HepG2 (cell line): ENCODE data around the gene CLCN4. TPM values are rescaled to one million over a fixed set of nuclear protein-coding genes. Genes with fewer than 3 reads are reported as not detected.

Experiments used
- CEBPG ChIP-seq: IDR thresholded peaks from 2 replicates; pipeline ENCODE4 v1.6.1; 2016
- CREB3 ChIP-seq: sonication (generic); formaldehyde crosslinking; IDR thresholded peaks from 2 replicates; pipeline ENCODE4 v1.5.0; 2020; ENCODE audit warnings: missing genetic modification reagents
- E2F1 ChIP-seq: sonication (generic); formaldehyde crosslinking; IDR thresholded peaks from 2 replicates; pipeline ENCODE4 v1.5.0; 2020; ENCODE audit warnings: missing genetic modification reagents
- ELF1 ChIP-seq: sonication (generic); formaldehyde crosslinking; IDR thresholded peaks from 2 replicates; pipeline ENCODE4 v1.4.0; 2020; ENCODE audit warnings: missing genetic modification reagents
- GPN1 ChIP-seq: sonication (generic); formaldehyde crosslinking; IDR thresholded peaks from 2 replicates; pipeline ENCODE4 v1.5.1; 2020; ENCODE audit warnings: missing genetic modification reagents, borderline replicate concordance
- KAT8 ChIP-seq: IDR thresholded peaks from 2 replicates; pipeline ENCODE4 v1.6.1; 2016; ENCODE audit warnings: missing genetic modification reagents, missing compliant biosample characterization
- KLF16 ChIP-seq, 2 experiments: sonication (generic) in 1 of 2; formaldehyde crosslinking in 1 of 2; IDR thresholded peaks; 2 replicates each; pipeline versions ENCODE4 v1.6.1 to v1.8.0; 2016 to 2023; ENCODE audit warnings: missing genetic modification reagents in 2 of 2, missing compliant biosample characterization in 1 of 2
- PRDM10 ChIP-seq: sonication (generic); formaldehyde crosslinking; IDR thresholded peaks from 2 replicates; pipeline ENCODE4 v1.4.0; 2020; ENCODE audit warnings: low read depth, missing genetic modification reagents
- REST ChIP-seq, 2 experiments: IDR thresholded peaks; 2 replicates each; pipeline ENCODE4 v1.6.1; 2011 to 2012; ENCODE audit warnings: low read length in 2 of 2, borderline replicate concordance in 1 of 2, low read depth in 1 of 2, mild to moderate bottlenecking in 1 of 2, moderate library complexity in 1 of 2
- TAF1 ChIP-seq: sonication (generic); formaldehyde crosslinking; IDR thresholded peaks from 2 replicates; pipeline ENCODE4 v1.4.0; 2020; ENCODE audit warnings: missing genetic modification reagents
- ZMAT3 ChIP-seq: sonication (generic); formaldehyde crosslinking; conservative IDR thresholded peaks from 2 replicates; pipeline ENCODE4 v1.7.0; 2021; ENCODE audit warnings: missing genetic modification reagents
- ZNF577 ChIP-seq: sonication (generic); formaldehyde crosslinking; IDR thresholded peaks from 2 replicates; pipeline ENCODE4 v1.4.0; 2020; ENCODE audit warnings: mild to moderate bottlenecking, low read depth, missing genetic modification reagents, borderline replicate concordance
- ZNF782 ChIP-seq: sonication (generic); formaldehyde crosslinking; IDR thresholded peaks from 2 replicates; pipeline ENCODE4 v1.4.0; 2020; ENCODE audit warnings: missing genetic modification reagents, mild to moderate bottlenecking, borderline replicate concordance
- polyA plus RNA-seq, 8 experiments: library from polyadenylated mRNA; depleted of rRNA in 3 of 8; stranded (reverse) in 7 of 8; unstranded in 1 of 8; fragments of >200 nt; fragmentation: Illumina TruSeq in 4 of 8; extraction: Trizol in 4 of 8; gene quantifications; 2 replicates each; pipeline versions ENCODE4 v1.2.1 to v1.2.3, GENCODE V29; 2011 to 2016; ENCODE audit warnings: low read depth in 4 of 8, missing spikeins in 1 of 8, mixed read lengths in 1 of 8; ENCODE audit not compliant: insufficient read depth in 1 of 8
- total RNA-seq, 5 experiments: library from RNA; depleted of rRNA; stranded (reverse); fragments of >200 nt; fragmentation: Illumina TruSeq; extraction: Trizol; gene quantifications; 2 replicates each; pipeline ENCODE4 v1.2.3, GENCODE V29; 2016; ENCODE audit warnings: low read depth in 1 of 5
- TF ChIP-seq, protein P1 (sequence below): IDR thresholded peaks from 2 replicates; pipeline ENCODE4 v1.6.1; 2016; ENCODE audit warnings: missing biosample characterization, missing genetic modification reagents, low read depth
- TF ChIP-seq, protein P2 (sequence below), 2 experiments: fragments of 450-650 bp in 1 of 2; sonication (generic) in 1 of 2; formaldehyde crosslinking; IDR thresholded peaks; 2 replicates each; pipeline versions ENCODE4 v1.5.0 to v1.8.0; 2020 to 2022; ENCODE audit warnings: mild to moderate bottlenecking in 1 of 2, missing genetic modification reagents in 1 of 2

Gene CLCN4
- total and polyA plus RNA-seq, 2 of the 13 experiments (the other 11 are each of a cell fraction or from before 2014, with no cell fraction given), result 1.8 to 2.5 TPM

DNA sequence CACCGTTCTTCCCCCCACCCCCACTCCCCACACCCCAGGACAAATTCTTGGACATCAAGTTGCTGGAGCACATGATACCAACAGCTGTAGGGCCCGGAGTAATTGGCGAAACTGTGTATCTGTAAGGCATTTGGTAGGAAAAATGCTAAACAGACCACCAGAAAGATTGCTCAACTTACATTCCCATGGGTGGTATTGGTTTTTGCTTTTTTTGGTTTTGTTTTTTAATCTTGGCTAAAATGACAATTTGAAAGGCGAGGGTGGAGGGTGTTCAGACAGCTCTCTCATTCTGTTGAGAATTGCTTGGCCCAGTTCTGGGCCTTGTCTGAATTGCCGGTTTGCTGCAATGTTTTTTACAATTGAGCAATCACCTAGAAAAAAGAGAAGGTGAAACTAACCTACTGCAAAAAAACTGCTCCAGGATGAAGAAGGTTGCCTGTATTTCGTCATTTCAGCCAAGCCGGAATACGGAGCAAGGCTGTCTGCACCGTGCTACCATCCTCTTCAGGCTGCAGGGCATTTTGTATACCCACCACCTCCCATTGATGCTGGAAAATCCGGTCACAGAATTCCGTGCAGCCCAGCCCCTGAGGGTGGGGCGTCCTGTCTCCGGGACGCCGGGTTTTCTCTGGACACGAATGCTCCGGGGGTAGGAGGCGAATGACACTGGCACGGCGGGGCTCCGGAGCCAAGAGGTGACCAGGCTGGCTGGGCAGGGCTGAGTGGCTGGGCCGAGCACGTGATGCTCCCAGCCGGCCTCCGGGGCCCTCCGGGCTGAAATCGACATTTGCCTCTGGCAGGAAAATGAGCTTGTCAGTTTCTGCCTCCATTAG lies at the start of gene CLCN4 (continued):
- no peak for TF ChIP-seq E2F1 (CRISPR knock-in tag)
- TF ChIP-seq CEBPG (CRISPR knock-in tag), result peak; percentile 63; the same call in 1 of the 2 replicates
- TF ChIP-seq, protein P1, sequence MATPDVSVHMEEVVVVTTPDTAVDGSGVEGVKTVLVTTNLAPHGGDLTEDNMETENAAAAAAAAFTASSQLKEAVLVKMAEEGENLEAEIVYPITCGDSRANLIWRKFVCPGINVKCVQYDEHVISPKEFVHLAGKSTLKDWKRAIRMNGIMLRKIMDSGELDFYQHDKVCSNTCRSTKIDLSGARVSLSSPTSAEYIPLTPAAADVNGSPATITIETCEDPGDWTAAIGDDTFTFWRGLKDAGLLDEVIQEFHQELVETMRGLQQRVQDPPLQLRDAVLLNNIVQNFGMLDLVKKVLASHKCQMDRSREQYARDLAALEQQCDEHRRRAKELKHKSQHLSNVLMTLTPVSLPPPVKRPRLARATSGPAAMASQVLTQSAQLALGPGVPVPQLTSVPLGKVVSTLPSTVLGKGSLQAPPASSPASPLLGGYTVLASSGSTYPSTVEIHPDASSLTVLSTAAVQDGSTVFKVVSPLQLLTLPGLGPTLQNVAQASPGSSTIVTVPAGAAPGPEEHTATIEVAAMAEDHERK, result no peak
- TF ChIP-seq KLF16 (CRISPR knock-in tag; IDR thresholded peaks at IDR 0.05), result no peak
- TF ChIP-seq PRDM10, result no peak
- TF ChIP-seq KAT8 (CRISPR knock-in tag), result peak; percentile 36; the same call in 1 of the 2 replicates
- TF ChIP-seq ZNF577 (CRISPR knock-in tag), result no peak
- TF ChIP-seq ZNF782, result no peak
- no peak for TF ChIP-seq CREB3 (CRISPR knock-in tag)
- TF ChIP-seq ELF1 (CRISPR knock-in tag), result no peak; the same call in 1 of the 2 replicates
- TF ChIP-seq GPN1 (CRISPR knock-in tag), result no peak
- peak; percentile 69 for TF ChIP-seq TAF1
- TF ChIP-seq, protein P2, sequence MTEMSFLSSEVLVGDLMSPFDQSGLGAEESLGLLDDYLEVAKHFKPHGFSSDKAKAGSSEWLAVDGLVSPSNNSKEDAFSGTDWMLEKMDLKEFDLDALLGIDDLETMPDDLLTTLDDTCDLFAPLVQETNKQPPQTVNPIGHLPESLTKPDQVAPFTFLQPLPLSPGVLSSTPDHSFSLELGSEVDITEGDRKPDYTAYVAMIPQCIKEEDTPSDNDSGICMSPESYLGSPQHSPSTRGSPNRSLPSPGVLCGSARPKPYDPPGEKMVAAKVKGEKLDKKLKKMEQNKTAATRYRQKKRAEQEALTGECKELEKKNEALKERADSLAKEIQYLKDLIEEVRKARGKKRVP (CRISPR knock-in tag; IDR thresholded peaks at IDR 0.05), result peak in 1 of 2 experiments; percentile 44; a peak in 1 of 4 replicates
- TF ChIP-seq REST (IDR thresholded peaks at IDR 0.05; ENCODE audit: borderline replicate concordance in 1 of 2, low read depth in 1 of 2, low read length in 2 of 2), result peak in 1 of 2 experiments; percentile 16; a peak in 1 of 4 replicates
- TF ChIP-seq ZMAT3 (CRISPR knock-in tag), result 0 out of 2 replicates have a peak, but pooled peaks have one; percentile 19
